ENCODE data around the gene WDR6.

WDR6 gene

GRCh38 chr3:49016414-49017228 lies 9.4 kb downstream of the WDR6 start:
- no peak for DNase-seq

- no peak for DNase-seq
Observed at GRCh38 chr3:49017229-49017970, 10.2 kb downstream of the WDR6 start.

GRCh38 chr3:49017971-49018706 lies 10.9 kb downstream of the WDR6 start, which contains the start of gene DALRD3:
Gene DALRD3 (minus strand): TSS chr3:49018580. CDS start chr3:49018564, 16 bp downstream.
- no peak for DNase-seq

GRCh38 chr3:49018707-49019006 lies 11.5 kb downstream of the WDR6 start:
- DNase-seq: no peak

GRCh38 chr3:49019941-49020329 lies 12.7 kb downstream of the WDR6 start:
- no peak for DNase-seq

- DNase-seq: no peak
Observed at GRCh38 chr3:49020330-49021212, 13.4 kb downstream of the WDR6 start.

- DNase-seq: no peak
Observed at GRCh38 chr3:49021213-49021812, 14.1 kb downstream of the WDR6 start.

GRCh38 chr3:49021813-49022687 lies 14.9 kb downstream of the WDR6 start, which contains the start of gene NDUFAF3:
Gene NDUFAF3 (plus strand): TSS chr3:49022121. CDS start chr3:49022145, 24 bp downstream.
- no peak for DNase-seq

GRCh38 chr3:49022688-49023171 lies 15.5 kb downstream of the WDR6 start:
- no peak for DNase-seq

- no peak for DNase-seq
Observed at GRCh38 chr3:49023775-49024174, 16.6 kb downstream of the WDR6 start.

- no peak for DNase-seq
Observed at GRCh38 chr3:49024449-49024848, 17.3 kb downstream of the WDR6 start.

- DNase-seq: no peak
Observed at GRCh38 chr3:49025005-49025792, 18.0 kb downstream of the WDR6 start.

- DNase-seq: no peak
Observed at GRCh38 chr3:49025793-49026520, 18.8 kb downstream of the WDR6 start.

- DNase-seq: no peak
Observed at GRCh38 chr3:49026536-49026935, 19.3 kb downstream of the WDR6 start.

GRCh38 chr3:49027634-49028033 lies 20.4 kb downstream of the WDR6 start:
- no peak for DNase-seq

GRCh38 chr3:49028298-49028672 lies 21.1 kb downstream of the WDR6 start:
- no peak for DNase-seq

- DNase-seq: no peak
Observed at GRCh38 chr3:49028673-49029562, 21.7 kb downstream of the WDR6 start, which contains the start of gene IMPDH2. Gene IMPDH2 (minus strand): TSS chr3:49029398. CDS start chr3:49029350, 48 bp downstream.

GRCh38 chr3:49029563-49029884 lies 22.3 kb downstream of the WDR6 start:
- DNase-seq: no peak
